ENCODE results near the gene TKT. TPM values are rescaled to one million over a fixed set of nuclear protein-coding genes. Genes with fewer than 3 reads are reported as not detected.

Gene TKT
- total RNA-seq, 1 experiment from 2014 or later = 634 TPM

DNA sequence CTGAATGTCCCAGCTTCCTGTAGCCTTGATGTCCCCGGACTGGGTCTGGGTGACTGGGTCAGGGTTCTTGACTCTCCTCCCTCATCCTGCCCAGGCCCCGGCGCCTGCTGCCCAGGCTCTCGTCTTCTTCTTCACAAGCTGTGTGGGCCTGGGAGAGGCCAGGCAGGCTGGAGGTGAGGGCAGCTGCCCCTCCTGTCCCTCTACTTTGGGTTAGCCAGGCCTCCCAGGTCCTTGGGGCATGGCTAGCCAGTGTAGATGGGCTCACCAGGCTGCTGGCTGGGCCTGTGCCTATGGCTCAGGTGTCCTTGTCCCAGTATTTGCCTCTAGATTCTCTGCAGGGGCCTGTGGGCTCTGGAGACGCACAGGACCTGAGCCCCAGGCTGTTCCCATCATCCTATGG lies 31.8 kb downstream of the TKT start:
- intact Hi-C loops (cut with micrococcal nuclease) = loop anchor here (5.0 kb wide), 1 partner anchor 488 kb away; no protein-coding TSS in a partner anchor
- TF ChIP-seq ZNF274 (IDR thresholded peaks at IDR 0.05; ENCODE audit: low read depth, low read length) = no peak
- no peak for TF ChIP-seq POLR2A (IDR thresholded peaks at IDR 0.05; ENCODE audit: borderline replicate concordance, extremely low read depth, insufficient read depth, insufficient read length)
- no peak for TF ChIP-seq YY1 (IDR thresholded peaks at IDR 0.05; ENCODE audit: extremely low read depth, insufficient replicate concordance, low read depth, low read length)
- TF ChIP-seq, protein P1, sequence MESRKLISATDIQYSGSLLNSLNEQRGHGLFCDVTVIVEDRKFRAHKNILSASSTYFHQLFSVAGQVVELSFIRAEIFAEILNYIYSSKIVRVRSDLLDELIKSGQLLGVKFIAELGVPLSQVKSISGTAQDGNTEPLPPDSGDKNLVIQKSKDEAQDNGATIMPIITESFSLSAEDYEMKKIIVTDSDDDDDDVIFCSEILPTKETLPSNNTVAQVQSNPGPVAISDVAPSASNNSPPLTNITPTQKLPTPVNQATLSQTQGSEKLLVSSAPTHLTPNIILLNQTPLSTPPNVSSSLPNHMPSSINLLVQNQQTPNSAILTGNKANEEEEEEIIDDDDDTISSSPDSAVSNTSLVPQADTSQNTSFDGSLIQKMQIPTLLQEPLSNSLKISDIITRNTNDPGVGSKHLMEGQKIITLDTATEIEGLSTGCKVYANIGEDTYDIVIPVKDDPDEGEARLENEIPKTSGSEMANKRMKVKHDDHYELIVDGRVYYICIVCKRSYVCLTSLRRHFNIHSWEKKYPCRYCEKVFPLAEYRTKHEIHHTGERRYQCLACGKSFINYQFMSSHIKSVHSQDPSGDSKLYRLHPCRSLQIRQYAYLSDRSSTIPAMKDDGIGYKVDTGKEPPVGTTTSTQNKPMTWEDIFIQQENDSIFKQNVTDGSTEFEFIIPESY (IDR thresholded peaks at IDR 0.05; ENCODE audit: extremely low read depth, insufficient replicate concordance, low read length) = no peak
- no peak for TF ChIP-seq EGR1 (IDR thresholded peaks at IDR 0.05; ENCODE audit: low read depth)
- TF ChIP-seq RAD21 (IDR thresholded peaks at IDR 0.05; ENCODE audit: low read depth) = no peak
- TF ChIP-seq SP1 (IDR thresholded peaks at IDR 0.05; ENCODE audit: low read depth) = no peak
- TF ChIP-seq, protein P2, sequence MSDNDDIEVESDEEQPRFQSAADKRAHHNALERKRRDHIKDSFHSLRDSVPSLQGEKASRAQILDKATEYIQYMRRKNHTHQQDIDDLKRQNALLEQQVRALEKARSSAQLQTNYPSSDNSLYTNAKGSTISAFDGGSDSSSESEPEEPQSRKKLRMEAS (IDR thresholded peaks at IDR 0.05) = no peak
- no peak for TF ChIP-seq SRF (IDR thresholded peaks at IDR 0.05; ENCODE audit: low read depth)
- TF ChIP-seq POLR2AphosphoS5 (IDR thresholded peaks at IDR 0.05; ENCODE audit: low read depth, low read length) = no peak
- TF ChIP-seq, protein P3, sequence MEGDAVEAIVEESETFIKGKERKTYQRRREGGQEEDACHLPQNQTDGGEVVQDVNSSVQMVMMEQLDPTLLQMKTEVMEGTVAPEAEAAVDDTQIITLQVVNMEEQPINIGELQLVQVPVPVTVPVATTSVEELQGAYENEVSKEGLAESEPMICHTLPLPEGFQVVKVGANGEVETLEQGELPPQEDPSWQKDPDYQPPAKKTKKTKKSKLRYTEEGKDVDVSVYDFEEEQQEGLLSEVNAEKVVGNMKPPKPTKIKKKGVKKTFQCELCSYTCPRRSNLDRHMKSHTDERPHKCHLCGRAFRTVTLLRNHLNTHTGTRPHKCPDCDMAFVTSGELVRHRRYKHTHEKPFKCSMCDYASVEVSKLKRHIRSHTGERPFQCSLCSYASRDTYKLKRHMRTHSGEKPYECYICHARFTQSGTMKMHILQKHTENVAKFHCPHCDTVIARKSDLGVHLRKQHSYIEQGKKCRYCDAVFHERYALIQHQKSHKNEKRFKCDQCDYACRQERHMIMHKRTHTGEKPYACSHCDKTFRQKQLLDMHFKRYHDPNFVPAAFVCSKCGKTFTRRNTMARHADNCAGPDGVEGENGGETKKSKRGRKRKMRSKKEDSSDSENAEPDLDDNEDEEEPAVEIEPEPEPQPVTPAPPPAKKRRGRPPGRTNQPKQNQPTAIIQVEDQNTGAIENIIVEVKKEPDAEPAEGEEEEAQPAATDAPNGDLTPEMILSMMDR (IDR thresholded peaks at IDR 0.05 in 2 of 3, conservative IDR thresholded peaks at IDR 0.05 in 1 of 3; ENCODE audit: borderline replicate concordance in 1 of 3, insufficient read depth in 1 of 3, low read depth in 2 of 3, low read length in 2 of 3) = no peak
- no peak for TF ChIP-seq CEBPB (IDR thresholded peaks at IDR 0.05; ENCODE audit: low read depth)
- no peak for TF ChIP-seq ZFX (IDR thresholded peaks at IDR 0.05)
- TF ChIP-seq EZH2 (IDR thresholded peaks at IDR 0.05) = no peak
- Histone ChIP-seq H3K79me2 (ENCODE audit: insufficient read depth, low read length) (peaks cover 4% of the 10 kb centered on the region; the same call in 1 of the 2 replicates), H3K27ac (ENCODE audit: low read depth, low read length) (peak overlapping the region; percentile 3; the same call in 1 of the 2 replicates), H2AFZ (ENCODE audit: low read depth, low read length, poor library complexity, severe bottlenecking) (no peak overlapping the region), H3K27me3 (ENCODE audit: insufficient read depth, low read length) (no peaks in the 10 kb centered on the region), H3K4me3 (replicated peaks in 1 of 2; ENCODE audit: low read depth in 1 of 2, low read length in 2 of 2) (no peak overlapping the region), H3K9me3 (ENCODE audit: control insufficient read depth in 1 of 2, insufficient read depth in 1 of 2, low read depth in 1 of 2, low read length in 2 of 2) (no peaks in the 10 kb centered on the region), H3K9ac (ENCODE audit: low read length) (no peak overlapping the region), H3K4me2 (ENCODE audit: low read length) (no peak overlapping the region), H3K4me1 (ENCODE audit: control insufficient read depth in 1 of 2, insufficient read depth in 2 of 2, low read length in 2 of 2) (peaks cover 0 to 4% of the 10 kb centered on the region in 2 experiments; a peak in 1 of 4 replicates), H4K20me1 (ENCODE audit: insufficient read depth) (no peaks in the 10 kb centered on the region), H3K9me2 (ENCODE audit: insufficient read depth) (no peaks in the 10 kb centered on the region), H3K36me3 (ENCODE audit: control insufficient read depth in 1 of 2, insufficient read depth in 2 of 2, low read length in 2 of 2) (peaks cover 20 to 62% of the 10 kb centered on the region in 2 experiments; a peak in 3 of 4 replicates)
- BruUV-seq (replicated peaks) = no TSS peak
- ATAC-seq (no peak), DNase-seq (ENCODE audit: low read depth, low spot score) (no peak)
- RAD21 ChIA-PET (ENCODE audit: low non-redundant PET in 1 of 2, low total read pairs in 2 of 2, uncharacterized antibody in 2 of 2, unreplicated experiment in 2 of 2) = no interaction called here
- CTCF ChIA-PET = interaction anchor here (1.0 kb wide), 1 partner anchor 64 kb away, joined by 3 read pairs; no protein-coding TSS in a partner anchor
- POLR2A ChIA-PET = no interaction called here

Data from HCT116 (cell line).